ENCODE measurements around the gene SZT2.

Gene SZT2

DNA sequence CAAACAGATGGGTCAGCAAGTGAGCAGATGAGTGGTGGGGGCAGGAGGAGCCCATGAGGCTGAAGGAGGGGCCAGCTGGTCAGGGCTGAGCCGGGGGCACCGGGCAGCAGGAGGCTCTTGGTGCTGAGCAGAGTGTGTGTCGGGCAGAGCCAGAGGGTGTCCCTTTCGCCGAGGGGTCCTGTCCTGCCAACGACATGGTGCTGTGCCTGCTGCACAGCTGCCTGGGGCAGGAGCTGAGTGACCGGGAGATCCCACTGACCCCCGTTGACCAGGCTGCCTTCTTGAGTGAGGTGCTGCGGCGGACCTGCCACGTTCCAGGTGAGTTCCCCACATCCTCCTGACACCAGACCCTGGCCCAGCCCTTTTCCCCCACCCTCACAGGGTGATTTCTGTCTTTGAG lies 36.5 kb downstream of the SZT2 start:
- DNase-seq, result no peak

DNA sequence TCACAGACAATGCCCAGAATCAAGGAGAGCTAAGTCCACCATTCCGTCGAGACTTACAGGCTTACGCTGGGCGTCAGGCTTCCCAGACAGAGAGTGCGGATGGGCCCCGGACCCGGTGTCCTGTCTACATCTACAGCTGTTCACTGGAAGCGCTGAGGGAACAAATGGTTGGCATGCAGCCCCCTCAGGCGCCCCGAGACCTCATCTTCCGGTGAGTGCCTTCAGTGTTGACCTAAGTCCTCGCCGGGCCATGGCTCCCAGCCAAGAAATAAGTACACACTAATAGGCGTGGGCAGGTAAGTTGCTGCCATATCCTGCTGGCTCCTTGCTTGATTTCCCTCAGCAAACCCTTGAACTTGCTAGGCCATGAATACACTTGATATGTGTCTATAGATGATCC lies 37.8 kb downstream of the SZT2 start:
- no peak for DNase-seq

DNA sequence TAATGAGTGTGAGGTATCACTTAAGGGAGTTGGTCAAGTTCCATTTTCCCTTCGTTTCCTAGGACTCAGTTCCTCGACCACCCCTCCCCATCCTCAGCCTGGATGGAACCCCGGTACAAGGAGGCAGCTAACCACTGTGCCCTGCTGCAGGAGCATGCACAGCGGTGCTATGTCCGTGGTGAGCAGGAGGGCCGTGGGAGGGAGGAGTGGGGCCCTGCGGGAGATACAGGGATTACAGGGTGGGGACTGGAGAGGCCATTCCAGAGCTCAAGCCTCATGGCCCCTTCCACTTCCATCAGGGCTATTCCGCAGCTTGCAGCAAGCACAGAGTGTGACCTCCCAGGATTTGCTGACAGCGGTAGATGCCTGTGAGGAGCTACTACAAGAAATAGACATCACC lies 38.2 kb downstream of the SZT2 start:
- no peak for DNase-seq

DNA sequence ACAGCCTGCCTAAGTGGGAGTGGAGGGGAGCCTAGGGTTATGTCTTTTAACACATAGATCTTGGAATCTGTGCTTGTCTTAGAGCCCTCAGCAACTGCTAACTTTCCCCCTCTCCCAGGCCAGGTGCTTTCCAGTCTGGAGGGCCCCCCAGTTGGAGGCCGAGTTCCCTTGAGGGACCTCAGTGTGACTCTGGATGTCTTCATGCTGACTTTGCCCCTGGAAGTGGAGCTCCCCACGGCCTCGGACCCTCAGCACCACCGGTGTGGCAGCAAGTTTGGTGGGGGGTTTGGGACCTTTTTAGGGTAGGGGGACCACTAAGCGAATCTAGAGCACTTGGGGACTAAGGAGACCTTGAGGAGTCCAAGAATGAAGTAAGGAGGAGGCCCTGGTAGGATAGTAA lies 41.1 kb downstream of the SZT2 start:
- DNase-seq, result no peak

DNA sequence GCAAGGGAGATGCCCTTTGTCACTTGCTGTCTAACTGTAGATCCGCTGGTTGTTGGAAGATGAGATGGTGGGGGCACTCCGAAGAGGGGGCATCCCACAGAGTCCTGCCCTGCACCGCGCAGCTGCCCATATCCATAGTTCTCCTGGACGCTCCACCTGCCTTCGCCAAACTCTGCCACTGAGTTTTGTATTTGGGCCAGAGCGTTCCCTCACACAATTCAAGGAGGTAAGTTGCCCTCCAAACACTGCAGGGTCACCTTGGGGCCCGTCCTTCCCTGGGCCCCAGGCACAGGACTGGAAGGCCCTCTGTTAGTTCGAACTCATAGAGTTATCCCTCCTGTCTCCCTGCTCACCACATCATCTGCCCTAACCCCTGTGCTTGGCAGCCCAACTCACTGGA lies 42.0 kb downstream of the SZT2 start:
- DNase-seq, result no peak

DNA sequence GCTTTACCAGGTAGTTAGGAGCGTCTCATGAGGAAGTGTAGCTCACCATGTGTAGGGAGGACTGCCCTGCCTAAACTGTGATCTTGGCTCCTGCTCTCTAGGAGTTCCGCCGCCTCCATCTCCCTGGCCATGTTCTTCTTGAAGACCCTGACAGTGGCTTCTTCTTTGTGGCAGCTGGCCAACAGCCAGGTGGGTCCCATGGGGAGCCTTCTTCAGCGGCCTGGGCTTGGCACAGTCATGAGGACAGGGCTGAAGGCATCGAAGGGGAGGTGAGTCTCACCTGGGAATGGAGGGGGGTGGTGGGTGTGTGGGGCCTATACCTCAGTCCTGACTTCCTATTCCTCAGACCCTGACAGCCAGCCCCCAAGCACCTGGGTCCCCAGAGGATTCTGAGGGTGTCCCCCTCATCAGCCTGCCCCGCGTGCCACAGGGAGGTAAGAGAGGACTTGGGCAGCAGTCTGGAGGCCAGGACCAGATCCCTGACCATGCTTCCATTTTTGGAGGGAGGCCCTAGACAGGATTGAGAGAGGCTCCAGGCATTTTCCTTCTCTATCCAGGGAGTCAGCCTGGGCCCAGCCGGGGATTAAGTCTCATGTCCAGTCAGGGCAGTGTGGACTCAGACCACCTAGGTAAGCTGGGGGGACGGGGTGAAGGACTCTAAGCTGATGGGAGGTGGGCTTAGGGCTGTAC lies 42.6 kb downstream of the SZT2 start:
- DNase-seq, result no peak

DNA sequence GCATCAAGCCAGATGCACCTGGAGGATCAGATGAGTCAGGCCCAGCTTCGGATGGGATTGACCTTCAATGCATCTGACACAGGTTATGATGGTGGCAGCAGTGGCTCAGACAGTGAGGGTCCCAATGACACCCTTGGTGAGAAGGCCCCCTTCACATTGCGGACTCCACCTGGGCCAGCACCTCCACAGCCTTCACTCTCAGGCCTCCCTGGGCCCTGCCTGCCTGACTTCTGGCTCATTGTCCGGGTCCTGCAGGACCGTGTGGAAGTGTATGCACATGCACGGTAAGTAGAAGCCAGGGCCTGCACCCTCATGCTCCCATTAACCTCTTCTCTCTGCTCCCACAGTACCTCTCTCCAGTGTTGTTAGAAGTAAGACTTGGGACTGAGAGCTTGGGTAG lies 43.2 kb downstream of the SZT2 start:
- no peak for DNase-seq

DNA sequence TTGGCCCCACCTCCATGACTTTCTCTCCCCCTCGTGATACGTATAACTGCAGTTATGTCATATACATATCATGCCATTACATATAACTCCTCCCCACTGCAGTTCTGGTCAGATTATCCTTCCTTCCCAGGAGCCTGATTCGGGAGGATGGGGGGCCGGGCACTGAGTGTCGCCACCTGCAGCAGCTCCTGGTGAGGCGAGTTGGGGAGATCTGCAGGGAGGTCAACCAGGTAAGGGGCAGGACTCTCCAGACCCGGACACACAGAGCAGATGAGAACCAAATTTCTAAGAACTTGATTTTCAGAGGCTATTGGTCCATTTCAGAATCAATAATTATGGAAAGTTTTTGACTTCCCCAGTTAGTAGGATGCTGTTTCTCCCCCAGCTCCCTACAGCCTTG lies 44.6 kb downstream of the SZT2 start:
- DNase-seq, result no peak

DNA sequence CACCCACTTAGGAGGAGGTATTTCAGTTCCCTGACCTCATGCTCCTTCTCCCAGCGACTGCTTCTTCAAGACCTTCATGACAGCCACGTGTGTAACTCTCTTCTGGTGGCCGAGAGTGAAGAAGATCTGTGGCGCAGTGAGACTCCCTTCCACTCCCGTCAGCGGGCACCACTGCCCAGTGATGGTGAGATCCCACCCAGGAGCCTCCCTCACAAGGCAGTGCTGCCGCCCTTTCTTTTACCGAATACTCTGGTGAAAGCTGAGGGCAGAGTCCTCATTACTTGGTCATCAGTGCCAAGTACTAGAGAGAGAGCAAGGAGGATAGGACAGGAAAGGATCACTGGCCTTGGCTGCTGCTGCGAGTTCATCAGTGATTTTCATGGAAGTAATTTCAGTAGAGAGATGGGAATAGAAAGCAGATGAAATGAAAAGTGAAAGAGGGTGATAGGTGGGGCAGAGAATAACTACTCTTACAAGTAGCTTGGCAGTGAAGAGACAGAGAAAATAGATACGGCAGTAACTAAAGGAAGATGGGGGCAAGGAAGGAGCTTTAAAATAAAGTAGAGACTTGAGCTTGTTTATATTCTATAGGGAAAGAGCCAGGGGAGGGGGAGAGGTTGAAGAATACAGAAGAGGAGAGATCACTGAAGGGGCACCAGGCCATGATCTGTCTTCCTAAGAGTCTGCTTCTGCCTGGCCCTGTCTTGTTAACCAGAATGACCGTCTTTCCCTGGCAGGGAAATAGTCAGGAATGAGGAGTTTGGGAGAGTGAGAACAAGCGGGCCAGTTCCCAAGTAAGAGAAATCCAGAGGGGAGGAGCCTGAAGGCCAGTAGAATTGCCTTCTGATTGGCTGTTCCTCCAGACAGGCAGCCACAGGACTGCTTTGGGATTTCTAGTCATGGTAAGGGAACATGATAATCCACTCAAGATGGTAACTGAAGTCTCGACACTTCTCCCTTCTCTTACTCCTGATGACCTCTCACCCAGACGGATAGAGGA lies 45.7 kb downstream of the SZT2 start:
- no peak for DNase-seq

DNA sequence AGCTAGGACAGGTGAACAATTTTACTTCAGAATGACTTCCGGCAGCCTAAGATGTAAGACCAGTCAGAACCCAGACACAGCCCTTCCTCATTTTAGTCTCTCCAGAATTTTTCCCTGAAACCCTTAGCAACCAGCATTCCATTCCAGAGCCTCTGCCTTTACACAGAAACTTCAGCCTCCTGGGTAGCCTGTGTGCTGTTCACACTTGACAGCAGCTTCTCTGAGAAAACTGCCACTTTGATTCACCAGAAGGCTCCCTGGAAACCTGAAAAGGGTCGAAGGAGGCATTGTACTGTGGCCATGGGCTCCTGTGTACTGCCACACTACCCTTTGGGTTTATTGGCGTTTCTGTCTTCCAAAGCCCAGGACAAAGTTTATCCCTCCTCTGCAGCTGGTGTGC lies 46.7 kb downstream of the SZT2 start:
- DNase-seq, result no peak

DNA sequence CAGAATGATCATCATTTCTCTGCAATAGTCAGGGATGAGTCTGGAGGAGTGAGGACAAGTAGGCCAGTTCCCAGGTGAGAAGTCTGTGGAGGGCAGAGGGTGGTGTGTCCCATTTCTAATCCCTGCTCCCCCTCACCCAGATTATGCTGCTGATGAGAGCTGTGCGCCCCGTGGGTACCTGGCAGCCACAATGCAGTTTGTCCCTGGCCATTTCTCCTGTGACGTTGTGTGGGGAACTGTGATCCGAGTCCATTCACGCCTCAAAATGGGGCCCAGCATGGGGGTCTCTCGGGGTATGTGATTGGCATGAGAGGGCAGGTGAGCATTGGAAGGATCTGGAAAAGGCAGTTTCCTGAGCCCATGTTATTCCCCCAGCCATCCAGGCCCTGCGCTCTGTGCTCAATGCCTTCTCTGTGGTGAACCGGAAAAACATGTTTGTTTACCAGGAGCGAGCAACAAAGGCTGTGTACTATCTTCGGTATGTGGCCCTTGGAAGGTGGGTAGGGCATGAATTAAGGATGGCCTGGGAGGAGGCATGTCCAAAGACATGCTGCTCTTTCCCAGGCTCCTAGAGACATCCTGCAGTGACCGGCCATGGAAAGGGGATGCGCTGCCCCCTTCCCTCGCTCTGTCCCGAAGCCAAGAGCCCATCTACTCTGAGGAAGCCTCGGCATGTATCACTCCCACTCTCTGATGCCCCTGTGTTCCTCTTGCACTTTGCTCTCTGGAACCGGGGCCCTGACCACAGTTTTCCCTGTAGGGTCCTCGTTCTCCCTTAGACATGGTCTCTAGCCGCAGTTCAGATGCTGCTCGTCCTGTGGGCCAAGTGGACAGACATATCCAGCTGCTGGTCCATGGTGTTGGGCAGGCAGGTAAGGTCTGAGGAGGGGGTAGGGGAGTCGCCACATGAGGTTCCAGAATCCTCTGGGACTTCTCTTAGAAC lies 47.6 kb downstream of the SZT2 start:
- DNase-seq, result no peak

DNA sequence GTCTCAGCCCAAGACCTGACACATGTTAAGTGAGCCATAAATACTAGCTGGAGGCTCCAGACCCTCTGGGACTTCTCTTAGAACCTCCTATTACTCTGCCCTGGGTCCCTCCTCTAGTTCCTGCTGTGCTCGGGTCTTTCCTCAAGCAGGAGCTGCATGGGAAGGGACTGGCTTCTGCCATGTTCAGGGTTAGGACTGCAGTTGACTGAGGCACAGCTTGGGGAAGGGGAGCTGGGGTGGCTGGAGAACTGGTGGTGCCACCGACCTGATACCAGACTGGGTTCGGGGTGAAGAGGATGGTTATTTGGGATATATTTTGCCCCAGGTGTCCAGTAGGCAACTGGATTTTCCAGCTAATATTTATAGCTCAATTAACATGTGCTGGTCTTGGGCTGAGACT lies 48.3 kb downstream of the SZT2 start:
- no peak for DNase-seq

DNA sequence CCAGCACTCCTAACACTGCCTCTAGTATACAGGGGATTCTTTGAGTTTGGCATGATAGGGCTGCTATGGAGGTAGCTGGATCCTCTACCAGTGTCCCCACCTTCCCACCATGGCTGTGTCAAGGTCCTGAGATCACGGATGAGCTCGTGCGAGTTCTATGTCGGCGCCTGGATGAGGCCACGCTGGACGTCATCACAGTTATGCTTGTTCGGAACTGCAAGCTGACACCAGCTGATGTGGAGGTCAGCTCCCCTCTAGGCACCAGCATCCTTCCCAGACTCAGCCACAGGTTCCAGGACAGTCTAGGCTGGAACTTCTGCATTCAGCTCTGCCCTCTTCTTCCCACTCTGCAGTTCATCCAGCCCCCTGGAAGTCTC lies 48.9 kb downstream of the SZT2 start:
- DNase-seq, result no peak

DNA sequence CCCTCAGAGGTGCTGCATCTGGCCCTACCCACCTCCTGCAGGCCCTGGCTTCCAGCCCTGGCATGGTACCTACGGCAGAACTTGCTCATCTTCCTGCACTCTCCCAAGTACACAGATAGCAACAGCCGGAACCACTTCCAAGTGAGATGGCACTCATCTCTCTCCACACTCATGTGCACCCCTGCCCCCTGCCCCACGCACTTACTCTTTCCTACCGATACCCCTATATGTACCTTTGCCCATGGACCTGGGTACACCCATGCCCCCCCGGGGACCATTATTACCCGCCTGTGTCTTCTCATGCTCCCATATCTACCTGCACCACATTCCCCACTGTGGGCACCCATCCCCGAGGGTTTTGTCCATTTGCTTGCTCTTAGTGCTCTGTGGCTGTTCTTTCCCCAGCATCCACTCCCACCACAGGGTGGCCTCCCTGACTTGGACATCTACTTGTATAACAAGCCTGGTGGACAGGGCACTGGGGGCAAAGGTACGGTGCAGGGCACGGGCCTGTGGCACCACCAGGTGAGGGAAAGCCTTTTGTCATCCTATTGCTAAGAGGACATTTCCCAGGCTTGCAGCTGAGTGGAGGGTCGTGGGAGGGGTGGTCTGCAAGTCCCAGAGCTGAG lies 49.4 kb downstream of the SZT2 start:
- no peak for DNase-seq

DNA sequence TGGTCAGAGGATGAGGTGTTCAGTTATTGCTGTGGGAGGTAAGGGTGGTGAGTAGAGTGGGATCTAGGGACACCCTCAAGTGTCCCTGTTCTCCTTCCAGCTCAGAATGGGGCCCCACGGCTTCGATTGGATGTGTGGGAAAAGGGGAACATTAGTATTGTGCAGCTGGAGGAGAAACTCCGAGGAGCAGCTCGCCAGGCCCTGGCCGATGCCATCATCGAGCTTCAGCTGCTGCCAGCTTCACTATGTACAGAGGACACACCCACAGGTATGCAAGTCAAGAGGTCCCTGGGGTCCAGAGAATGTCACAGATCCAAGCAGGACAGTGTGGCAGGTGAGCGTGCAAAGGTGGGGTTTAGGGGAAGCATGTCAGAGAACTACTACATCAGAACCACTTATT lies 50.1 kb downstream of the SZT2 start:
- no peak for DNase-seq

DNA sequence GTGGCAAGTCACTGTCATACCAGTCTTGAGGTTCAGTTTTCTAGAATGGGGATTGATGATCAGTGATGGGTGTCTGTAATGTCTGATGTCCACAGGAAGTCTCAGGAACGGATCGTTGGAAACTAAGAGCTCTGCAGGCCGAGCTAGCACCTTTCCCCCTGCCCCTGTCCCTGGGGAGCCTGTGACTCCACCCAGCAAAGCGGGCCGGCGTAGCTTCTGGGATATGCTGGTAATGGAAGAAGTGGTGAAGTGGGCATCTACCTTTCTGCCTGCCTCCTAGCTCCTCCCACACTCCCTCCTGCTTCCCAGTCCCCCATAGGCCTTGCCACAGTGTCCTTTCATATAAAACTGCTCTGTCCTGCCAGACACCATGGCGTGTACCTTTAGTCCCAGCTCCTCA lies 50.7 kb downstream of the SZT2 start:
- no peak for DNase-seq

DNA sequence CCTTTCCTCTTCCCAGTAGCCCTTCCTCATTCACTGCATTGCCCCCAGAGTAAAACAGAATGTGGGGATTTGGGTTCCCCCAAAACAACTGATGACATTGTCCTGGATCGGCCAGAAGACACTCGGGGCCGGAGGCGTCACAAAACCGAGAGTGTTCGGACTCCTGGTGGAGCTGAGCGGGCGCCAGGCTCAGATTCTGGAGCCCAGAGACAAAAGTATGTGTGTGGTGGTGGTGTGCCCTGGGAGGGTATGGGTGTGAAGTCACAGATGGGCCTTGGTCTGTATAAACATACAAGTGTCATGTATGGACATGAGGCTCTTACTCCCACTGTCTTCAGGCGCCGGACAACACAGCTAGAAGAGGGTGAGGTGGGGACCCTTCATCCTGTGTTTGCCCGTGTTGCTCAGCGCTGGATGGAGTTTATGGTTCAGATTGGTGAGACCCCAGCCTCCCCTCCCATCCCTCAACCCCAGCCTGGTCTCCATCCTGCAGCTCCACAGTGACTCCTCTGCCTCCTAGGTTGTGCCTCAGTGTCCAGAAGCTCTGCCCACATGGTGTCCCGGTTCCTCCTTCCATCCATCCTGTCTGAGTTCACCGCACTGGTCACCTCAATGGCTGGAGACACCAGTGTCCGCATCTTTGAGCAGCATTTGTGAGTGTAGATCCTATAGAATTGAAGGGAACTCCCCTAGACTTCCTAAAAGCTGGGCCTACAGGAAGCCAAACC lies 51.6 kb downstream of the SZT2 start:
- peak; percentile 0 for DNase-seq

DNA sequence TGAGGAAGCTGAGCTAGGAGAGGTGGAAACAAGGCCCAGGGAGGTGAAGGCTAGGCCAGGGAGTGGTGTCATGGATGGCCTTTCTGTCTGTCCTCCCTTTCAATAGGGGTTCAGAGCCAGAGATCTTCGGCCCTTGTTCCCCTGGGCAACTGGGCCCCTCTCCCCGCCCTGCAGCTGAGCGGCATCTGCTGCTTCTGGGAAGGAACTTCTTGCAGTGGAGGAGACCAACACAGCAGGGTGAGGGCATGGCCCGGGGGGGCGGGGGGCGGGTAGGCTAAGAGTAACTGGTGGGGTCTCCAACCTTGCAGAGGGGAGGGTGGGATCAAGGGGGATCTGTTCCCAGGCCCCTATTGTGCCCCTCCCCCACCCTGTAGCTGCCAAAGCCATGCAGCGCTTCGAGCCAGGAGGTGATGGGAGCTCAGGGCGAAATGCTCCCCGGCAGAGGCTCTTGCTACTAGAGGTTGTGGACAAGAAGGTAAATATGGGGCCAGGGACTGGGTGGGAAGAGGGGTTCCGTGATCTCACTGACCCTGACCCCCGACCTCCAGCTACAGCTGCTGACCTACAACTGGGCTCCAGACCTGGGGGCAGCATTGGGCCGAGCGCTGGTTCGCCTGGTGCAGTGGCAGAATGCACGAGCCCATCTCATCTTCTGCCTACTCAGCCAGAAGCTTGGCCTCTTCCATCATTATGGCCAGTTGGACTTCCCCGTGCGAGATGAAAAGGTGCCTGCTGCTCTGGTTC lies 52.4 kb downstream of the SZT2 start:
- no peak for DNase-seq

DNA sequence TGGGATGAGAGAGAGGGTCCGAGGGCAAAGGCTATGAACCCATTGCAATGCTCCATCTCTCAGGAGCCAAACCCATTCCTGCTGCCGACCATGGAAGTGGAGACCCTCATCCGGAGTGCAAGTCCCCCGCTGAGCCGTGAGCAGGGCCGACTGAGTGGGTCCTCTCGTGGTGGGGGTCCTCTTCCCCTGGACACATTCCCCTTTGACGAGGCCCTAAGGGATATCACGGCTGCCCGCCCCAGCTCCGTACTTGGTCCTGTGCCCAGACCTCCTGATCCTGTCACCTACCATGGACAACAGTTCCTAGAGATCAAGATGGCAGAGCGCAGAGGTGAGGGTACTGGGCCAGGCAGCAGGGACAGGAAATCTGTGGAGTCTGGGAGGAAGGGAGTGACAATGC lies 53.1 kb downstream of the SZT2 start:
- DNase-seq, result no peak

DNA sequence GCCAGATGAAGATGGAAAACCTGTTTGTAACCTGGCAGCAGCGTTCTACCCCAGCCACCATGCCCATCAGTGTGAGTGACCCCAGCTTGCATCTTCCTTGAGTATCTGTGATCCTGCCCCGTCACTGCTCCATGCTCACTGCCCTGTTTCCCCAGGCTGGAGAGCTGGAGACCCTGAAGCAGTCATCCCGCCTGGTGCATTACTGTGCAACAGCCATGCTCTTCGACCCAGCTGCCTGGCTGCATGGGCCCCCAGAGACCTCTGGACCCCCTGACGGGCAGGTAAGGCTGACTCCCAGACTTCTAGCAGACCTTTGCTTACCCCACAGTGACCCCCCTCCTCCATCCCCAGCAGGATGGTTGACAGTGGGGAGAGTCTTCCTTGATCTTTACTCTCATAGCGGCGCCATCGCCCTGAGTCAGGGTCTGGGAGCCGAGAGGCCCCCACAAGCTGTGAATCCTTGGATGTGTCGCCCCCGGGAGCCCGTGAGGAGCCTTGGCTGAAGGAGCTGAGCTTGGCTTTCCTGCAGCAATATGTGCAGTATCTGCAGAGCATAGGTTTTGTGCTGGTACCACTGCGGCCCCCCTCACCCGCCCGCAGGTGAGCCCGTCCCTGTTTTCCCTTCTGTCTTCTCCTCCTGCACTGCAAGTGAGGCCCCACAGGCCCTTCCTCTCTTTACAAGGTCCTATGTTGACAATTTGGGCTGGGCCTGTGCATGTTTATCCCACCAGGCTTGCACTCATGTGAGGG lies 53.7 kb downstream of the SZT2 start:
- DNase-seq, result no peak
